ENCODE data around the gene GSDME. TPM values are rescaled to one million over a fixed set of nuclear protein-coding genes. Genes with fewer than 3 reads are reported as not detected.
"Not testable (repeated sequence)": the region's sequence is repeated elsewhere in the genome, so short reads cannot be mapped to it uniquely, and the experiment has no call there.

The GSDME gene
- total and polyA plus RNA-seq, 2 experiments from 2014 or later, result 35.1 to 48.1 TPM

GRCh38 chr7:24795407-24795767, 38.1 kb upstream of the GSDME start:
- Histone ChIP-seq H4K20me1 (ENCODE audit: insufficient read depth, poor library complexity, severe bottlenecking) (no peaks in the 10 kb centered on the region), H3K36me3 (replicated peaks; ENCODE audit: insufficient read depth, low read depth) (no peaks in the 10 kb centered on the region), H2AFZ (no peak overlapping the region), H3K27me3 (no peaks in the 10 kb centered on the region), H3K79me2 (no peaks in the 10 kb centered on the region), H3K9me3 (ENCODE audit: low read depth) (no peaks in the 10 kb centered on the region), H3K4me2 (peak overlapping the region; percentile 43), H3K4me3 (no peak overlapping the region), H3K4me1 (ENCODE audit: insufficient read depth) (no peaks in the 10 kb centered on the region), H3K27ac (peak overlapping the region; percentile 52), H3K9me2 (replicated peaks; ENCODE audit: insufficient read depth) (no peaks in the 10 kb centered on the region)
- 67% methylated on average over 9 of the region's 9 CpGs for WGBS (ENCODE audit: low lambda C conversion rate, missing lambda C conversion rate)
- TF ChIP-seq EZH2phosphoT487 (IDR thresholded peaks at IDR 0.05; ENCODE audit: low read depth, severe bottlenecking, unreplicated experiment) (no peak), EZH2 (IDR thresholded peaks at IDR 0.05; ENCODE audit: borderline replicate concordance) (no peak), CTCF (IDR thresholded peaks at IDR 0.05; ENCODE audit: poor library complexity) (no peak)
- no peak for DNase-seq (ENCODE audit: low spot score)

GRCh38 chr7:24794751-24795406, 37.6 kb upstream of the GSDME start:
- H3K9me3 ChIP-seq (ENCODE audit: low read depth); H3K79me2 ChIP-seq; H3K27me3 ChIP-seq; H4K20me1 ChIP-seq (ENCODE audit: insufficient read depth, poor library complexity, severe bottlenecking); H2AFZ ChIP-seq; H3K36me3 ChIP-seq (replicated peaks; ENCODE audit: insufficient read depth, low read depth); H3K9me2 ChIP-seq (replicated peaks; ENCODE audit: insufficient read depth); DNase-seq (ENCODE audit: low spot score); H3K4me1 ChIP-seq (ENCODE audit: insufficient read depth); H3K4me3 ChIP-seq: not testable (repeated sequence)
- Histone ChIP-seq H3K4me2 (peak overlapping the region; percentile 43), H3K27ac (peak overlapping the region; percentile 52)
- WGBS (ENCODE audit: low lambda C conversion rate, missing lambda C conversion rate), result 93% methylated on average over 22 of the region's 22 CpGs

GRCh38 chr7:24793982-24794648, 36.9 kb upstream of the GSDME start:
- no peak overlapping the region for H2AFZ ChIP-seq
- no peaks in the 10 kb centered on the region for H3K36me3 ChIP-seq (replicated peaks; ENCODE audit: insufficient read depth, low read depth)
- no peaks in the 10 kb centered on the region for H4K20me1 ChIP-seq (ENCODE audit: insufficient read depth, poor library complexity, severe bottlenecking)
- no peaks in the 10 kb centered on the region for H3K27me3 ChIP-seq
- H3K9me3 ChIP-seq (ENCODE audit: low read depth), result no peaks in the 10 kb centered on the region
- WGBS (ENCODE audit: low lambda C conversion rate, missing lambda C conversion rate), result 67% methylated on average over 9 of the region's 9 CpGs
- peak overlapping the region; percentile 38 for H3K4me2 ChIP-seq
- peak overlapping the region; percentile 53 for H3K27ac ChIP-seq
- no peaks in the 10 kb centered on the region for H3K9me2 ChIP-seq (replicated peaks; ENCODE audit: insufficient read depth)
- no peak overlapping the region for H3K4me3 ChIP-seq
- H3K79me2 ChIP-seq, result no peaks in the 10 kb centered on the region
- DNase-seq (ENCODE audit: low spot score), result no peak
- TF ChIP-seq CTCF (IDR thresholded peaks at IDR 0.05; ENCODE audit: poor library complexity) (no peak), EZH2 (IDR thresholded peaks at IDR 0.05; ENCODE audit: borderline replicate concordance) (no peak), EZH2phosphoT487 (IDR thresholded peaks at IDR 0.05; ENCODE audit: low read depth, severe bottlenecking, unreplicated experiment) (no peak)
- no peaks in the 10 kb centered on the region for H3K4me1 ChIP-seq (ENCODE audit: insufficient read depth)

- no peaks in the 10 kb centered on the region for H3K4me1 ChIP-seq (ENCODE audit: insufficient read depth)
- no peak overlapping the region for H3K4me2 ChIP-seq
- TF ChIP-seq EZH2phosphoT487 (IDR thresholded peaks at IDR 0.05; ENCODE audit: low read depth, severe bottlenecking, unreplicated experiment), result no peak
- no peak for TF ChIP-seq CTCF (IDR thresholded peaks at IDR 0.05; ENCODE audit: poor library complexity)
- no peak for TF ChIP-seq EZH2 (IDR thresholded peaks at IDR 0.05; ENCODE audit: borderline replicate concordance)
- no peaks in the 10 kb centered on the region for H3K79me2 ChIP-seq
- no peaks in the 10 kb centered on the region for H3K27me3 ChIP-seq
- no peaks in the 10 kb centered on the region for H4K20me1 ChIP-seq (ENCODE audit: insufficient read depth, poor library complexity, severe bottlenecking)
- DNase-seq (ENCODE audit: low spot score), result no peak
- H3K9me3 ChIP-seq (ENCODE audit: low read depth), result no peaks in the 10 kb centered on the region
- no peak overlapping the region for H3K4me3 ChIP-seq
- 98% methylated on average over 10 of the region's 10 CpGs for WGBS (ENCODE audit: low lambda C conversion rate, missing lambda C conversion rate)
- H3K27ac ChIP-seq, result peak overlapping the region; percentile 51
- H3K36me3 ChIP-seq (replicated peaks; ENCODE audit: insufficient read depth, low read depth), result no peaks in the 10 kb centered on the region
- no peaks in the 10 kb centered on the region for H3K9me2 ChIP-seq (replicated peaks; ENCODE audit: insufficient read depth)
- no peak overlapping the region for H2AFZ ChIP-seq
Measured at GRCh38 chr7:24788961-24789576, 31.8 kb upstream of the GSDME start.
